Activated CD8-positive, alpha-beta T cell treated with anti-CD3 and anti-CD28 coated beads for 36 hours (primary cell): Measurements from ENCODE around the gene ZNF827. TPM values are rescaled to one million over a fixed set of nuclear protein-coding genes. Genes with fewer than 3 reads are reported as not detected.

ENCODE experiments used
- ATAC-seq: fragments of 200-7000 bp; cut with Tn5 transposase; one replicate; pipeline ENCODE4 v1.10.0; 2021; ENCODE audit warnings: mild to moderate bottlenecking, moderate library complexity
- CTCF ChIA-PET: fragments of 350-600 bp; sonication (Branson Sonifier 250); formaldehyde crosslinking; loops from one replicate; lab custom pipeline; 2021; ENCODE audit warnings: antibody characterized with exemption; lab: Charles Lee
- POLR2A ChIA-PET: fragments of 350-600 bp; sonication (Branson Sonifier 250); formaldehyde crosslinking; loops from one replicate; lab custom pipeline; 2021; ENCODE audit warnings: antibody characterized with exemption; lab: Charles Lee
- DNase-seq: peaks from one replicate; pipeline ENCODE4 v3.0.0-alpha.2; 2020
- H3K27ac Mint-ChIP-seq: one replicate; pipeline ENCODE4 v1.8.0; 2021; ENCODE audit warnings: mild to moderate bottlenecking, mixed read lengths
- H3K27me3 Mint-ChIP-seq: one replicate; pipeline ENCODE4 v1.8.0; 2021; ENCODE audit warnings: mixed read lengths
- H3K36me3 Mint-ChIP-seq: one replicate; pipeline ENCODE4 v1.8.0; 2021; ENCODE audit warnings: low read depth, mixed read lengths
- H3K4me1 Mint-ChIP-seq: one replicate; pipeline ENCODE4 v1.8.0; 2021; ENCODE audit warnings: low read depth, mixed read lengths
- H3K4me3 Mint-ChIP-seq: one replicate; pipeline ENCODE4 v1.8.0; 2021; ENCODE audit warnings: mild to moderate bottlenecking, moderate library complexity, mixed read lengths
- H3K9me3 Mint-ChIP-seq: one replicate; pipeline ENCODE4 v1.8.0; 2021; ENCODE audit warnings: mixed read lengths
- CTCF ChIP-seq: fragments of 200-600 bp; IDR thresholded peaks from one replicate; pipeline ENCODE4 v1.8.0; 2022; ENCODE audit warnings: antibody characterized with exemption, mild to moderate bottlenecking
- intact Hi-C: fragments of 100-400 bp; cut with micrococcal nuclease; formaldehyde crosslinking; loops from one replicate; pipeline ENCODE4 v1.10.0; 2022
- total RNA-seq, 2 experiments: library from RNA; stranded (reverse); gene quantifications; one replicate each; pipeline ENCODE4 v1.2.3, GENCODE V29; 2021

ZNF827 gene
- total RNA-seq, 2 experiments from 2014 or later: 28.4 to 31.1 TPM

DNA sequence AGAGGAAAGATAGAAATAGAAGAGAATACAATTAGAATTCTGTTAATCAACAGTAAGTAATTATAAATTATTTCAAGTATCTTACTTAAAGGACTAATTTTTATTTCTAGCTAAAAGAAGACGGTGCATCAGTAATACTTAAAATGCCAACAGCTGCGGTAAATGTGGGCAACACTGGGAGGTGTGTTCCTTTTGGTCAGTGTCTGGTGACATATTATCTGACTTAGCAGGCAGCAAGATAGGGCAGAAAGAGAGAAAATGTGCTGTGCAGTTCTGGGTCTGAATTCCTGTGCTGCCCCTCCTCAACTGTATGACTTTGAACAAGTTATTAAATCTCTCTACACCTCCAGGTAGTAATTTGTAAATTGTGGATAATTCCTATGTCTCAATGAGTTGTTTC lies 120.6 kb downstream of the ZNF827 start:
- intact Hi-C loops: no loop called here
- ATAC-seq (no peak), DNase-seq (no peak)
- H3K27me3 Mint-ChIP-seq: no peaks in the 10 kb centered on the region
- CTCF ChIA-PET: interaction anchor here (1.0 to 1.3 kb wide), 5 partner anchors 8 to 202 kb away, joined by 3 read pairs; no protein-coding TSS in a partner anchor
- H3K9me3 Mint-ChIP-seq: peaks cover under 1% of the 10 kb centered on the region
- no peak for TF ChIP-seq CTCF
- no peak overlapping the region for H3K27ac Mint-ChIP-seq
- H3K36me3 Mint-ChIP-seq: peaks cover 82% of the 10 kb centered on the region
- peaks cover 26% of the 10 kb centered on the region for H3K4me1 Mint-ChIP-seq
- POLR2A ChIA-PET: interaction anchor here (1.0 to 1.1 kb wide), 2 partner anchors 20 to 198 kb away, joined by 3 read pairs; no protein-coding TSS in a partner anchor
- no peak overlapping the region for H3K4me3 Mint-ChIP-seq

DNA sequence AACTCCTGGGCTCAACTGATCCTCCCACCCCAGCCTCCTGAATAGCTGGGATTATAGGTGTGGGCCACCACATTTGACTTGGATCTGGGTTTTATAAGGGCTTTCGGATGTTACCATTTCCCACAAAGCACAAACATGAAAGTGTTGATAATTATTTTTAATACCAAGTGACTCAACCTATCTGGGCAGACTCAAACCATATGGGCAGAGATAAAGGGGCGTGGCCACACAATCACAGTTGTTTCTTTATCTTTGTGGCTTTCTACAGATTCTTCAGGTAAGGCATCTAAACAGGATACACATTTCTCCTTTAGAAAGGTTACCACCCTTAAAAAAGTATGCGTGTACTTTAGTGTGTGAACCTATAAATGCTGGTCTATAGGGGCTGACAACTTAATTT lies 122.5 kb downstream of the ZNF827 start:
- Mint-ChIP-seq H3K27ac (peak overlapping the region; percentile 83), H3K27me3 (no peaks in the 10 kb centered on the region), H3K36me3 (peaks cover 87% of the 10 kb centered on the region), H3K9me3 (peaks cover 2% of the 10 kb centered on the region), H3K4me1 (peaks cover 24% of the 10 kb centered on the region), H3K4me3 (no peak overlapping the region)
- POLR2A ChIA-PET: interaction anchor here (1.0 kb wide), 1 partner anchor 27 kb away, joined by 3 read pairs; no protein-coding TSS in a partner anchor
- no peak for TF ChIP-seq CTCF
- intact Hi-C loops: no loop called here
- CTCF ChIA-PET: interaction anchor here (1.0 kb wide), 1 partner anchor 10 kb away, joined by 3 read pairs; no protein-coding TSS in a partner anchor
- ATAC-seq (no peak), DNase-seq (no peak)

DNA sequence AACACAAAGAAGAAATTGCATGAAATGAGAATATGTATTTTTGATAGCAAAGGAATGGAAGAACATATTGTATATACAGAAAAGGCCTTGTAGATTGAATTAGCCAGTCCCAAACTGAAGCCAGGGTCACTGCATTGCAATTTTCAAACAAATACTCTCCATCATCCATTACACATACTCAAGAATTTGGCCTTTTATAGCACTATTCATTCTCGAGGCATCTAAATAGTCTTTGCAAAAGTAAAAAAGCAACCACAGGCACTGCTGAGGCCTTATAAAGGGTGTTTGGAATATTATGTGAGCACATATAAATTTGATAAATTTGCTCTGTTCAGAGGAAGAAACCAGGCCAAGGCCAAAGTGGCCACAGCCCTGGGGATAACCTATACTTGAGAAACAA lies 123.0 kb downstream of the ZNF827 start:
- ChIA-PET POLR2A (interaction anchor here (0.5 to 1.0 kb wide), 3 partner anchors 9 to 14 kb away, joined by 3 to 4 read pairs (median 3); no protein-coding TSS in a partner anchor), CTCF (interaction anchor here (1.4 kb wide), 1 partner anchor 28 kb away, joined by 4 read pairs; no protein-coding TSS in a partner anchor)
- intact Hi-C loops: no loop called here
- Mint-ChIP-seq H3K27me3 (no peaks in the 10 kb centered on the region), H3K9me3 (peaks cover 3% of the 10 kb centered on the region), H3K36me3 (peaks cover 88% of the 10 kb centered on the region), H3K4me3 (no peak overlapping the region), H3K4me1 (peaks cover 26% of the 10 kb centered on the region), H3K27ac (peak overlapping the region; percentile 83)
- DNase-seq (no peak), ATAC-seq (no peak)
- no peak for TF ChIP-seq CTCF

DNA sequence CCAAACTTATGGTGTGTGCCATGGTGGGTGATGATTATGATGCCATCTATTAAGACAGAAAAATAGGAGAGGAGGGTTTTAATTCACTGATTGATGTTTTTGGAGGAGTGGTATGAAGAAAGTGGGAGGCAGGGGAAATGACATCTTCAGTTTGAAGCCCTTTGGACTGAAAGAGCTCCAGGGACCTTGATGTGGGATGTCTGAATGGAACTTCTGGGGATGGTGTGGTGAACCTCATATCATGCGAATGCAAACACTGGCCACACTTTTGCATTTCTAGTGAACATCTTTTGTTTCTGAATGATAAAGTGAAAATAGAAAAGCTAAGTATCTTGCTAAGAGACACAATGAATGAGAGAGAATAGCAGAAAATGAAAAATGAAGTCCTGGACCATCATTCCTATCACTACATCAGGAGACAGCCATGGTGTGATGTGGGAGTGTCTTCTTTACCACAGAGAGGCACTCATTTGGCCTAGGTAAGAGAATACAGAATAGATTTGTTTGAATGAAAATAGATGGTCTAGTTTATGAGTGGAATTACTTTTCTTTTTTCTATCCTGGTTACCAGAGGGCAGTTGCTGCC lies 123.5 kb downstream of the ZNF827 start:
- DNase-seq (peak; percentile 51), ATAC-seq (peak; percentile 59)
- H3K4me3 Mint-ChIP-seq: no peak overlapping the region
- TF ChIP-seq CTCF: no peak
- peaks cover 6% of the 10 kb centered on the region for H3K9me3 Mint-ChIP-seq
- H3K27me3 Mint-ChIP-seq: no peaks in the 10 kb centered on the region
- CTCF ChIA-PET: interaction anchor here (1.4 kb wide), 1 partner anchor 28 kb away, joined by 4 read pairs; no protein-coding TSS in a partner anchor
- H3K4me1 Mint-ChIP-seq: peaks cover 30% of the 10 kb centered on the region
- intact Hi-C loops: no loop called here
- peaks cover 86% of the 10 kb centered on the region for H3K36me3 Mint-ChIP-seq
- H3K27ac Mint-ChIP-seq: peak overlapping the region; percentile 83
- POLR2A ChIA-PET: interaction anchor here (0.5 to 1.0 kb wide), 3 partner anchors 9 to 14 kb away, joined by 3 to 4 read pairs (median 3); no protein-coding TSS in a partner anchor

GRCh38 chr4:145814246-145814645 lies 124.4 kb downstream of the ZNF827 start:
- POLR2A ChIA-PET: no interaction called here
- peaks cover 85% of the 10 kb centered on the region for H3K36me3 Mint-ChIP-seq
- no peak overlapping the region for H3K4me3 Mint-ChIP-seq
- TF ChIP-seq CTCF: no peak
- peaks cover 38% of the 10 kb centered on the region for H3K4me1 Mint-ChIP-seq
- H3K27ac Mint-ChIP-seq: peak overlapping the region; percentile 83
- CTCF ChIA-PET: interaction anchor here (1.4 kb wide), 1 partner anchor 29 kb away, joined by 4 read pairs; no protein-coding TSS in a partner anchor
- peaks cover 6% of the 10 kb centered on the region for H3K9me3 Mint-ChIP-seq
- H3K27me3 Mint-ChIP-seq: no peaks in the 10 kb centered on the region
- intact Hi-C loops: no loop called here
- DNase-seq: no peak
- no peak for ATAC-seq
